Activated T-helper 17 cell treated with anti-CD3 and anti-CD28 coated beads, Interleukin-2, amount 50 U/mL, for 72 hours (primary cell): ENCODE results near the gene ZC3H10. TPM values are rescaled to one million over a fixed set of nuclear protein-coding genes. Genes with fewer than 3 reads are reported as not detected.
"Not testable (repeated sequence)": the region's sequence is repeated elsewhere in the genome, so short reads cannot be mapped to it uniquely, and the experiment has no call there.

Experiments used
- ATAC-seq: fragments of 150-1000 bp; cut with Tn5 transposase; replicated peaks from 2 replicates; pipeline ENCODE4 v1.10.0; 2021; ENCODE audit warnings: mild to moderate bottlenecking, moderate library complexity
- H3K27ac Mint-ChIP-seq: one replicate; pipeline ENCODE4 v1.8.0; 2022; ENCODE audit warnings: mixed read lengths
- H3K27me3 Mint-ChIP-seq: one replicate; pipeline ENCODE4 v1.8.0; 2022; ENCODE audit warnings: mixed read lengths
- H3K36me3 Mint-ChIP-seq: one replicate; pipeline ENCODE4 v1.8.0; 2022; ENCODE audit warnings: low read depth, mild to moderate bottlenecking, mixed read lengths
- H3K4me1 Mint-ChIP-seq: one replicate; pipeline ENCODE4 v1.8.0; 2022; ENCODE audit warnings: mixed read lengths
- H3K4me3 Mint-ChIP-seq: one replicate; pipeline ENCODE4 v1.8.0; 2022; ENCODE audit warnings: mild to moderate bottlenecking, mixed read lengths
- H3K9me3 Mint-ChIP-seq: one replicate; pipeline ENCODE4 v1.8.0; 2022; ENCODE audit warnings: mixed read lengths
- total RNA-seq, 2 donors: library from RNA; stranded (reverse); gene quantifications; one replicate each; pipeline ENCODE4 v1.2.3, GENCODE V29; 2022

ZC3H10 gene, protein sequence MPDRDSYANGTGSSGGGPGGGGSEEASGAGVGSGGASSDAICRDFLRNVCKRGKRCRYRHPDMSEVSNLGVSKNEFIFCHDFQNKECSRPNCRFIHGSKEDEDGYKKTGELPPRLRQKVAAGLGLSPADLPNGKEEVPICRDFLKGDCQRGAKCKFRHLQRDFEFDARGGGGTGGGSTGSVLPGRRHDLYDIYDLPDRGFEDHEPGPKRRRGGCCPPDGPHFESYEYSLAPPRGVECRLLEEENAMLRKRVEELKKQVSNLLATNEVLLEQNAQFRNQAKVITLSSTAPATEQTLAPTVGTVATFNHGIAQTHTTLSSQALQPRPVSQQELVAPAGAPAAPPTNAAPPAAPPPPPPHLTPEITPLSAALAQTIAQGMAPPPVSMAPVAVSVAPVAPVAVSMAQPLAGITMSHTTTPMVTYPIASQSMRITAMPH
- 1 to 10 TPM; 7.8 to 8.0 TPM for total RNA-seq

DNA sequence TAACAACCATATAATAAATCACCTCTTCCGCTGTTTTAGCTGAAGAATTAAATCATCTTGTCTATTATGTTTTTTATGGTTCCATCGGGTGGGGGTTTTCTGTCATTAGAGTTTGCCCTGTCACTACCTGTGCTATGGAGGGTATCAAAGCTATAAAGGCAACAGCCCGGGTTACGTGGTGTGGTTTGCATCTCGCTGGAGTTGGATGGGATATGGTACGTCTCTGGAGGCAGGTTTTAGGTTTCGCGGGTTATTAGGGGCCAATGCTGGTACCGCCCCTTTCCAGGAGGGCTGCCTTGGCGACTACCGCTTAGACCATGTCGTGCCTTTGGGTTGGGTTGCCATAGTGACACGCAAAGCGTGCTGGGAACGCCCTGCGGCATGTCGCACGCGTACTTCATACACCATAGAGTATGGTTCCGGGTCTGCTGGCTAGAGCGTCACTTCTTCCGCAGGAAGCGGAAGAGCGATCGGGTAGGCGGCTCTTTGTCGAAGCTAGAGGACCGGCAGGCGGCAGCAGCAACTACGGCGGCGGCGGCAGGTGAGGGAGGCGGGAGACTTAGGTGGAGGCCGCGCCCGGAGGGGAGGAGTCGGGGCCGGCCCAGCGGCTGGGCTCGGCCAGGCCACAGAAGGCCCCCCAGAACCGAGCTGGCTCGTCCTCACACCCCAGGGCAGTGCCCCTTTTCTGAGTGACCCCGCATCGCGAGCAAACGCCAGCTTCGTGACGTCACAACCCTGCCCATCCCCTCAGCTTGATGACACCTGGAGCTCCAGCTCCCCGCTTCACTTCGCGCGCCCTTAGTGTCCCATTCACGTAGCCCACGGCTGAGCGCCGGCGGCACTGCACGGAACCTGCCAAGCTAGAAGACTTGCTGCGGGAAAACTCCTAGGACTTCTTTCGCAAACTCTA is at the start of gene ZC3H10:
TSS of gene ZC3H10 (plus strand) at position 489 of the 910 bp plus-strand sequence. CDS start 2,297 bp downstream, outside the sequence.
- ATAC-seq = peak; percentile 89
- H3K27ac Mint-ChIP-seq = peak within 1 kb of the TSS; percentile 100
- peak within 1 kb of the TSS; percentile 97 for H3K4me3 Mint-ChIP-seq
- H3K4me1 Mint-ChIP-seq = peaks cover 16% of the 10 kb centered on the region
- H3K36me3 Mint-ChIP-seq = peaks cover 77% of the 10 kb centered on the region
- H3K27me3 Mint-ChIP-seq = no peaks in the 10 kb centered on the region
- H3K9me3 Mint-ChIP-seq = no peaks in the 10 kb centered on the region

- peaks cover 4% of the 10 kb centered on the region for H3K4me1 Mint-ChIP-seq
- H3K27ac Mint-ChIP-seq = no peak overlapping the region
- ATAC-seq = no peak
- H3K27me3 Mint-ChIP-seq = no peaks in the 10 kb centered on the region
- H3K4me3 Mint-ChIP-seq = no peak overlapping the region
- H3K36me3 Mint-ChIP-seq = no peaks in the 10 kb centered on the region
- H3K9me3 Mint-ChIP-seq = no peaks in the 10 kb centered on the region
Measured at GRCh38 chr12:56071648-56072047, 46.4 kb upstream of the ZC3H10 start.

GRCh38 chr12:56074396-56074795 is 43.7 kb upstream of the ZC3H10 start:
- no peaks in the 10 kb centered on the region for H3K27me3 Mint-ChIP-seq
- no peak overlapping the region for H3K4me3 Mint-ChIP-seq
- H3K4me1 Mint-ChIP-seq = no peaks in the 10 kb centered on the region
- no peaks in the 10 kb centered on the region for H3K9me3 Mint-ChIP-seq
- no peak overlapping the region for H3K27ac Mint-ChIP-seq
- ATAC-seq = no peak
- H3K36me3 Mint-ChIP-seq = no peaks in the 10 kb centered on the region

- ATAC-seq, H3K36me3 Mint-ChIP-seq, H3K4me1 Mint-ChIP-seq, H3K27me3 Mint-ChIP-seq, H3K9me3 Mint-ChIP-seq, H3K27ac Mint-ChIP-seq: not testable (repeated sequence)
- peak overlapping the region; percentile 76 for H3K4me3 Mint-ChIP-seq
Measured at GRCh38 chr12:56077966-56078365, 40.1 kb upstream of the ZC3H10 start.

GRCh38 chr12:56078427-56078826 is 39.6 kb upstream of the ZC3H10 start:
- no peak for ATAC-seq
- Mint-ChIP-seq H3K27ac (no peak overlapping the region), H3K4me3 (peak overlapping the region; percentile 76), H3K4me1 (no peaks in the 10 kb centered on the region), H3K27me3 (peaks cover 4% of the 10 kb centered on the region), H3K9me3 (no peaks in the 10 kb centered on the region), H3K36me3 (no peaks in the 10 kb centered on the region)

- no peak overlapping the region for H3K27ac Mint-ChIP-seq
- no peaks in the 10 kb centered on the region for H3K9me3 Mint-ChIP-seq
- no peaks in the 10 kb centered on the region for H3K36me3 Mint-ChIP-seq
- peaks cover 4% of the 10 kb centered on the region for H3K27me3 Mint-ChIP-seq
- peak overlapping the region; percentile 76 for H3K4me3 Mint-ChIP-seq
- peak; percentile 57 for ATAC-seq
- H3K4me1 Mint-ChIP-seq = no peaks in the 10 kb centered on the region
Measured at GRCh38 chr12:56078931-56079722, 38.9 kb upstream of the ZC3H10 start.

GRCh38 chr12:56079723-56080555 is 38.1 kb upstream of the ZC3H10 start, which contains the start of gene ERBB3:
Gene ERBB3 (plus strand): TSS chr12:56080165. CDS start chr12:56080301, 136 bp downstream.
- Mint-ChIP-seq H3K4me3 (peak within 1 kb of the TSS; percentile 76), H3K36me3 (no peaks in the 10 kb centered on the region), H3K27me3 (peaks cover 4% of the 10 kb centered on the region), H3K9me3 (no peaks in the 10 kb centered on the region), H3K27ac (no peak within 1 kb of the TSS), H3K4me1 (no peaks in the 10 kb centered on the region)
- ATAC-seq = peak; percentile 94

DNA sequence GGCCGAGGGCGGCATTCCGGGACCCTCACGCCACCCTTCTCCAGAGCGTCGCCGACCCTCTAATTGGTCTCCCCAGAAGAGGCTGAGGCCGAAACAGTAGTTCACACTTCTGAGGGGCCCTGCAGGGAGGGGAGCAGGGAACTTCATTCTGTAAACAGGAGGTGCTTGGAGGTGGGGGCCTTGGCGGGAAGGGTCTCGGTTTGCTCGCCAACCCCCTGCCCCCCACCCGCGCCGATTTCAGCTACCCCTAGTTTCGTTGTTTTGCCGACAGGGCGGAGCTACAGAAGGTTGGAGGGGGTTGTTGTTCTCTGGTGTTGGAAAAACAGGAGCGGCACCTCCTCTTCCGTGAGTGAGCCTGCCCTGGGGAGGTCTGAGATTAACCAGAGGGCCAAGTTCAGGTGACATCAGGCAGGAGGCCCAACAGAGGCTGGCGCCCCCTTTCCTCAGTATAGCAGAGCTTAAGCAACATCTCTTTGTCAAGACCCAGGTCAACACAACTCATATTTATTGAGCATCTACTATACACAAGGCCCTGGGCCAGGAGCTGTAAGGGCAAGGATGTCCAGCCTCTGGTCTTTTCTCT is 37.4 kb upstream of the ZC3H10 start:
- Mint-ChIP-seq H3K9me3 (no peaks in the 10 kb centered on the region), H3K27ac (no peak overlapping the region), H3K36me3 (no peaks in the 10 kb centered on the region), H3K4me1 (no peaks in the 10 kb centered on the region), H3K4me3 (peak overlapping the region; percentile 76), H3K27me3 (peaks cover 4% of the 10 kb centered on the region)
- ATAC-seq = no peak

- Mint-ChIP-seq H3K36me3 (no peaks in the 10 kb centered on the region), H3K4me1 (no peaks in the 10 kb centered on the region), H3K27me3 (peaks cover 4% of the 10 kb centered on the region), H3K9me3 (no peaks in the 10 kb centered on the region), H3K4me3 (peak overlapping the region; percentile 76), H3K27ac (no peak overlapping the region)
- no peak for ATAC-seq
Measured at GRCh38 chr12:56081393-56082347, 36.4 kb upstream of the ZC3H10 start.

- no peaks in the 10 kb centered on the region for H3K9me3 Mint-ChIP-seq
- no peaks in the 10 kb centered on the region for H3K36me3 Mint-ChIP-seq
- H3K4me3 Mint-ChIP-seq = no peak overlapping the region
- H3K27ac Mint-ChIP-seq = no peak overlapping the region
- peaks cover 4% of the 10 kb centered on the region for H3K27me3 Mint-ChIP-seq
- ATAC-seq = no peak
- H3K4me1 Mint-ChIP-seq = no peaks in the 10 kb centered on the region
Measured at GRCh38 chr12:56082382-56082781, 35.7 kb upstream of the ZC3H10 start.

GRCh38 chr12:56082967-56083366 is 35.1 kb upstream of the ZC3H10 start:
- H3K27ac Mint-ChIP-seq = no peak overlapping the region
- no peak for ATAC-seq
- H3K36me3 Mint-ChIP-seq = no peaks in the 10 kb centered on the region
- H3K9me3 Mint-ChIP-seq = no peaks in the 10 kb centered on the region
- H3K27me3 Mint-ChIP-seq = peaks cover 4% of the 10 kb centered on the region
- H3K4me1 Mint-ChIP-seq = no peaks in the 10 kb centered on the region
- no peak overlapping the region for H3K4me3 Mint-ChIP-seq

GRCh38 chr12:56084958-56085543 is 33.0 kb upstream of the ZC3H10 start:
- H3K27ac Mint-ChIP-seq = no peak overlapping the region
- H3K27me3 Mint-ChIP-seq = peaks cover 4% of the 10 kb centered on the region
- no peaks in the 10 kb centered on the region for H3K36me3 Mint-ChIP-seq
- no peaks in the 10 kb centered on the region for H3K4me1 Mint-ChIP-seq
- H3K9me3 Mint-ChIP-seq = no peaks in the 10 kb centered on the region
- no peak overlapping the region for H3K4me3 Mint-ChIP-seq
- peak; percentile 66 for ATAC-seq
